ENCODE measurements around the gene ALG12. TPM values are rescaled to one million over a fixed set of nuclear protein-coding genes. Genes with fewer than 3 reads are reported as not detected.

ALG12 gene
- total and polyA plus RNA-seq, 2 of the 8 experiments (the other 6 are each of a cell fraction or from before 2014, with no cell fraction given), result 13.4 to 22.5 TPM

- Histone ChIP-seq H4K8ac (ENCODE audit: extremely low read depth, insufficient read depth, low read length) (no peak overlapping the region), H3K27ac (ENCODE audit: low read depth, low read length) (no peak overlapping the region), H3K27me3 (replicated peaks in 1 of 4; ENCODE audit: control insufficient read depth in 3 of 4, extremely low read depth in 1 of 4, insufficient read depth in 3 of 4, low read length in 3 of 4) (no peaks in the 10 kb centered on the region), H2BK12ac (ENCODE audit: low read depth, low read length) (no peak overlapping the region), H2AK5ac (ENCODE audit: low read depth, low read length) (no peak overlapping the region), H2BK20ac (ENCODE audit: low read length) (no peak overlapping the region), H3K9ac (replicated peaks in 1 of 4; ENCODE audit: extremely low read depth in 1 of 4, low read depth in 3 of 4, low read length in 3 of 4) (no peak overlapping the region), H2BK120ac (replicated peaks; ENCODE audit: low read depth, low read length) (no peak overlapping the region), H4K20me1 (replicated peaks in 1 of 2; ENCODE audit: control insufficient read depth in 1 of 2, insufficient read depth in 2 of 2, low read length in 2 of 2) (peaks cover 0 to 10% of the 10 kb centered on the region in 2 experiments), H3K23ac (ENCODE audit: insufficient read length) (no peak overlapping the region), H3K56ac (replicated peaks; ENCODE audit: insufficient read length, low read depth, low read length) (no peak overlapping the region), H3K18ac (ENCODE audit: extremely low read depth, low read length) (no peak overlapping the region), H3K4me3 (ENCODE audit: extremely low read depth in 1 of 4, insufficient read depth in 2 of 4, low read depth in 3 of 4, low read length in 4 of 4) (no peak overlapping the region), H3K23me2 (ENCODE audit: low read depth, low read length) (no peaks in the 10 kb centered on the region), H2BK15ac (ENCODE audit: low read length) (no peak overlapping the region), H3K79me2 (ENCODE audit: control insufficient read depth in 1 of 2, insufficient read depth in 2 of 2, low read length in 2 of 2) (peaks cover 0 to 22% of the 10 kb centered on the region in 2 experiments; a peak in 3 of 4 replicates), H3K4me2 (ENCODE audit: insufficient read depth in 1 of 2, low read depth in 2 of 2, low read length in 2 of 2) (no peak overlapping the region), H3K14ac (ENCODE audit: insufficient read length) (no peak overlapping the region), H3K36me3 (ENCODE audit: control insufficient read depth in 2 of 4, insufficient read depth in 4 of 4, low read length in 3 of 4) (peaks cover 3 to 35% (median 21%) of the 10 kb centered on the region in 4 experiments; a peak in 7 of 8 replicates), H3K9me3 (ENCODE audit: insufficient read depth in 2 of 2, low read depth in 1 of 2, low read length in 1 of 2) (peaks cover 0 to 4% of the 10 kb centered on the region in 2 experiments; a peak in 2 of 4 replicates), H2BK5ac (ENCODE audit: low read depth, low read length) (no peak overlapping the region; the same call in 1 of the 2 replicates), H4K91ac (replicated peaks; ENCODE audit: insufficient read length, low read length) (no peak overlapping the region), H3K4me1 (replicated peaks in 1 of 4; ENCODE audit: control insufficient read depth in 3 of 4, insufficient read depth in 4 of 4, low read length in 3 of 4) (no peaks in the 10 kb centered on the region), H2AFZ (ENCODE audit: low read length) (no peak overlapping the region), H4K5ac (ENCODE audit: insufficient read length, low read depth, low read length) (no peak overlapping the region), H3K4ac (replicated peaks; ENCODE audit: insufficient read length, low read depth, low read length) (no peak overlapping the region), H3K79me1 (ENCODE audit: low read depth, low read length) (peaks cover 12% of the 10 kb centered on the region)
- DNase-seq (ENCODE audit: low read depth in 1 of 2, low spot score in 2 of 2), result no peak
- ChIA-PET CTCF (ENCODE audit: partially characterized antibody) (interaction anchor here (1.1 to 2.0 kb wide), 2 partner anchors 8 to 44 kb away, joined by 3 to 6 read pairs; no protein-coding TSS in a partner anchor), POLR2A (ENCODE audit: partially characterized antibody) (interaction anchor here (0.6 kb wide), 1 partner anchor 355 kb away, joined by 3 read pairs; no protein-coding TSS in a partner anchor)
- FAIRE-seq, result no peak
- WGBS, 2 experiments (ENCODE audit: extremely low coverage in 1 of 2, insufficient coverage in 1 of 2, insufficient read length in 1 of 2, insufficient replicate concordance in 2 of 2, low coverage in 1 of 2, low lambda C conversion rate in 2 of 2, missing lambda C conversion rate in 1 of 2), result 96% methylated on average over 41 of the region's 41 CpGs; no CpG with 5 or more reads in 1 of the 2 experiments
- TF ChIP-seq EGR1 (IDR thresholded peaks at IDR 0.05; ENCODE audit: borderline replicate concordance, low read depth, low read length) (no peak), SIRT6 (IDR thresholded peaks at IDR 0.05; ENCODE audit: low read length) (no peak), ATF2 (IDR thresholded peaks at IDR 0.05; ENCODE audit: low read length) (no peak), TCF12 (IDR thresholded peaks at IDR 0.05; ENCODE audit: low read depth, low read length) (no peak), CBX8 (IDR thresholded peaks at IDR 0.05; ENCODE audit: borderline replicate concordance, low read depth, low read length) (no peak), FOSL1 (IDR thresholded peaks at IDR 0.05; ENCODE audit: insufficient read depth, low read depth, low read length) (no peak), BCL11A (IDR thresholded peaks at IDR 0.05; ENCODE audit: low read depth in 2 of 2, low read length in 2 of 2) (no peak), POU5F1 (IDR thresholded peaks at IDR 0.05; ENCODE audit: low read depth, low read length) (no peak), CTBP2 (IDR thresholded peaks at IDR 0.05; ENCODE audit: borderline replicate concordance, insufficient read depth, insufficient read length, low read length) (no peak), MAFK (IDR thresholded peaks at IDR 0.05; ENCODE audit: low read depth, low read length) (no peak), SIN3A (conservative IDR thresholded peaks at IDR 0.05 in 1 of 2, IDR thresholded peaks at IDR 0.05 in 1 of 2; ENCODE audit: low read depth in 1 of 2, low read length in 2 of 2) (no peak)
These were observed 31.7 kb downstream of the ALG12 start for GRCh38 chr22:49886346-49887063.

Data from H1 (cell line).